Upper lobe of right lung (tissue), 1 donor: Measurements from ENCODE around the gene HS3ST2. TPM values are rescaled to one million over a fixed set of nuclear protein-coding genes. Genes with fewer than 3 reads are reported as not detected.
"Not testable (repeated sequence)": the region's sequence is repeated elsewhere in the genome, so short reads cannot be mapped to it uniquely, and the experiment has no call there.

Experiments used
- ATAC-seq: fragments of 200-7000 bp; cut with Tn5 transposase; one replicate; pipeline ENCODE4 v1.9.1; 2020; ENCODE audit warnings: mild to moderate bottlenecking, moderate library complexity
- DNase-seq: peaks from one replicate; pipeline ENCODE4 v3.0.0-alpha.2; 2020
- H3K27ac ChIP-seq: fragments of 200-600 bp; one replicate; pipeline ENCODE4 v1.8.0; 2022
- H3K27me3 ChIP-seq: fragments of 200-600 bp; one replicate; pipeline ENCODE4 v1.8.0; 2022; ENCODE audit warnings: mild to moderate bottlenecking
- H3K36me3 ChIP-seq: fragments of 200-600 bp; one replicate; pipeline ENCODE4 v1.8.0; 2022
- H3K4me1 ChIP-seq: fragments of 200-600 bp; one replicate; pipeline ENCODE4 v1.8.0; 2022
- H3K4me3 ChIP-seq: fragments of 200-600 bp; one replicate; pipeline ENCODE4 v1.8.0; 2022; ENCODE audit warnings: mild to moderate bottlenecking
- H3K9me3 ChIP-seq: fragments of 200-600 bp; one replicate; pipeline ENCODE4 v1.8.0; 2022
- CTCF ChIP-seq: fragments of 200-600 bp; IDR thresholded peaks from one replicate; pipeline ENCODE4 v1.8.0; 2022; ENCODE audit warnings: antibody characterized with exemption
- intact Hi-C: fragments of 100-400 bp; cut with DNase I; formaldehyde crosslinking; loops from one replicate; pipeline ENCODE4 v1.11.0; 2022
- total RNA-seq: library from RNA; stranded (reverse); fragmentation: NEBNext Ultra II Directional; extraction: Animal tissue kit (Norgen Biotek cat#: 25700); gene quantifications from one replicate; pipeline ENCODE4 v1.2.1, GENCODE V29; 2021
- donor health status: DM: no; HTN: yes; CAD: no; lungs with severe emphysema.

Gene HS3ST2
- total RNA-seq, 1 donor from 2014 or later, result 9.6 TPM

- Histone ChIP-seq H3K4me1 (no peaks in the 10 kb centered on the region), H3K27me3 (no peaks in the 10 kb centered on the region), H3K27ac (no peak overlapping the region), H3K36me3 (no peaks in the 10 kb centered on the region), H3K9me3 (no peaks in the 10 kb centered on the region), H3K4me3 (no peak overlapping the region)
- DNase-seq, result no peak
- no peak for ATAC-seq
- intact Hi-C loops, result no loop called here
- no peak for TF ChIP-seq CTCF
Measured at GRCh38 chr16:22838681-22839080, 24.7 kb downstream of the HS3ST2 start.

- H3K27me3 ChIP-seq, H3K4me3 ChIP-seq, DNase-seq, H3K27ac ChIP-seq, ATAC-seq, H3K9me3 ChIP-seq, intact Hi-C loops, H3K36me3 ChIP-seq, H3K4me1 ChIP-seq: not testable (repeated sequence)
Measured at GRCh38 chr16:22842031-22842430, 28.1 kb downstream of the HS3ST2 start.

- no peak overlapping the region for H3K27ac ChIP-seq
- H3K36me3 ChIP-seq, result no peaks in the 10 kb centered on the region
- no peak overlapping the region for H3K4me3 ChIP-seq
- ATAC-seq (no peak), DNase-seq (no peak)
- no peak for TF ChIP-seq CTCF
- H3K9me3 ChIP-seq, result no peaks in the 10 kb centered on the region
- H3K27me3 ChIP-seq, result peaks cover 4% of the 10 kb centered on the region
- intact Hi-C loops, result no loop called here
- no peaks in the 10 kb centered on the region for H3K4me1 ChIP-seq
Measured at GRCh38 chr16:22843122-22843521, 29.2 kb downstream of the HS3ST2 start.

DNA sequence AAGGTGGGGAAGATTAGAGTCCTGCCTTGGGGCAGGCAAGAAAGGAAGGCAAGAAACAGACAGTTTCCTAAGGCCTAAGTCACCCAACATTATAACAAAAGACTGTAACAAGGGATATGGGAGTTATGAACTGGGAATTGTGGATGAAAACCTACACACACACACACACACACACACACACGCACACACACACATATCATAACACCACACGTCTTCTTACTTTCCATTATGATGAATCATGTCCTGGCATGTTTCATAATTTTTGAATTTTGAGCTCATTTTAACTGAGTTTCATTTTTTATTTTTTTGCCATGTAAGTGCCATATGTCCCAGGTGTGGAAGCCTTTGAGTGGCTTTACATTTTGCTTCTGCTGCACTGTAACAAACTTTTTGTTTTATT is 29.9 kb downstream of the HS3ST2 start:
- H3K9me3 ChIP-seq, result no peaks in the 10 kb centered on the region
- peaks cover 4% of the 10 kb centered on the region for H3K27me3 ChIP-seq
- no peak for DNase-seq
- ATAC-seq, result no peak
- intact Hi-C loops, result no loop called here
- no peak overlapping the region for H3K4me3 ChIP-seq
- no peaks in the 10 kb centered on the region for H3K4me1 ChIP-seq
- TF ChIP-seq CTCF, result no peak
- no peak overlapping the region for H3K27ac ChIP-seq
- H3K36me3 ChIP-seq, result no peaks in the 10 kb centered on the region

DNA sequence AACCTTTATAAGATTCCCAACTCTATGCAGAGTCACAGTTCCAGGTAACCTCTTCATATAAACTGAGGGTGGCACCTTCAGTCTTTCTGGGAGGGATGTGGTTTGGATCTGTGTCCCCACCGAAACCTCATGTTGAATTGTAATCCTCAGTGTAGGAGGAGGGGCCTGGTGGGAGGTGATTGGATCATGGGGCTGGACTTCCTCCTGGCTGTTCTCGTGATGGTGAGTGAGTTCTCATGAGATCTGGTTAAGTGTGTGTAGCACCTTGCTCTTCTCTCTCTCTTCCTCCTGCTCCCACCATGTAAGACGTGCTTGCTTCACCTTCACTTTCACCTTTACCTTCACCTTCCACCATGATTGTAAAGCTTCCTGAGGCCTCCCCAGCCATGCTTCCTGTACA is 30.5 kb downstream of the HS3ST2 start:
- no peak for TF ChIP-seq CTCF
- no peak for DNase-seq
- no peaks in the 10 kb centered on the region for H3K36me3 ChIP-seq
- H3K4me3 ChIP-seq, result no peak overlapping the region
- no peak overlapping the region for H3K27ac ChIP-seq
- intact Hi-C loops, result no loop called here
- no peaks in the 10 kb centered on the region for H3K9me3 ChIP-seq
- H3K27me3 ChIP-seq, result peaks cover 4% of the 10 kb centered on the region
- H3K4me1 ChIP-seq, result no peaks in the 10 kb centered on the region
- peak; percentile 38 for ATAC-seq

- no peak for ATAC-seq
- H3K4me3 ChIP-seq, result no peak overlapping the region
- no peaks in the 10 kb centered on the region for H3K9me3 ChIP-seq
- no peak for TF ChIP-seq CTCF
- no peaks in the 10 kb centered on the region for H3K4me1 ChIP-seq
- H3K27ac ChIP-seq, result no peak overlapping the region
- DNase-seq, result no peak
- intact Hi-C loops, result no loop called here
- no peaks in the 10 kb centered on the region for H3K36me3 ChIP-seq
- H3K27me3 ChIP-seq, result peaks cover 4% of the 10 kb centered on the region
Measured at GRCh38 chr16:22847100-22847499, 33.1 kb downstream of the HS3ST2 start.
